Ectodermal cell (in vitro differentiated cells): ENCODE results near the gene WASF3.

Experiments used
- H3K27ac ChIP-seq: 2 replicates; pipeline ENCODE4 v1.7.0; 2013; ENCODE audit warnings: mild to moderate bottlenecking, low read depth, low read length; ENCODE audit not compliant: insufficient read depth, poor library complexity, severe bottlenecking
- H3K27me3 ChIP-seq: 2 replicates; pipeline ENCODE4 v1.7.0; 2013; ENCODE audit warnings: mild to moderate bottlenecking, low read length; ENCODE audit not compliant: insufficient read depth, control insufficient read depth, poor library complexity, severe bottlenecking
- H3K36me3 ChIP-seq: one replicate; pipeline ENCODE4 v1.7.0; 2013; ENCODE audit warnings: low read length; ENCODE audit not compliant: control insufficient read depth, insufficient read depth
- H3K4me1 ChIP-seq: one replicate; pipeline ENCODE4 v1.7.0; 2013; ENCODE audit warnings: low read length; ENCODE audit not compliant: control insufficient read depth, insufficient read depth
- H3K4me3 ChIP-seq: 2 replicates; pipeline ENCODE4 v1.7.0; 2013; ENCODE audit warnings: low read depth, low read length, control low read depth; ENCODE audit not compliant: insufficient read depth
- H3K9me3 ChIP-seq: 2 replicates; pipeline ENCODE4 v1.7.0; 2013; ENCODE audit warnings: mild to moderate bottlenecking, low read length, moderate library complexity; ENCODE audit not compliant: control insufficient read depth
- WGBS, 2 experiments: methylation state at CpG; one replicate each; pipeline ENCODE4 v1.1.7; 2013; ENCODE audit warnings: missing lambda C conversion rate in 2 of 2; 5-methylcytosine and 5-hydroxymethylcytosine counted together

WASF3 gene

GRCh38 chr13:26541678-26542568, 15.6 kb upstream of the WASF3 start:
- 87 to 88% methylated on average over 6 of the region's 6 CpGs for WGBS, 2 experiments
- Histone ChIP-seq H3K4me1 (peaks cover 2% of the 10 kb centered on the region), H3K27me3 (no peaks in the 10 kb centered on the region), H3K27ac (no peak overlapping the region), H3K9me3 (no peaks in the 10 kb centered on the region), H3K4me3 (no peak overlapping the region), H3K36me3 (no peaks in the 10 kb centered on the region)

GRCh38 chr13:26544707-26545106, 12.8 kb upstream of the WASF3 start:
- no peaks in the 10 kb centered on the region for H3K27me3 ChIP-seq
- H3K9me3 ChIP-seq, result no peaks in the 10 kb centered on the region
- H3K4me3 ChIP-seq, result no peak overlapping the region
- WGBS, 2 experiments, result 90% methylated on average over 8 of the region's 8 CpGs
- H3K36me3 ChIP-seq, result no peaks in the 10 kb centered on the region
- H3K4me1 ChIP-seq, result peaks cover 2% of the 10 kb centered on the region
- no peak overlapping the region for H3K27ac ChIP-seq

- Histone ChIP-seq H3K27me3 (no peaks in the 10 kb centered on the region), H3K36me3 (no peaks in the 10 kb centered on the region), H3K4me3 (no peak overlapping the region), H3K4me1 (no peaks in the 10 kb centered on the region), H3K9me3 (no peaks in the 10 kb centered on the region), H3K27ac (no peak overlapping the region)
- 93 to 94% methylated on average over 5 of the region's 5 CpGs for WGBS, 2 experiments
These were observed 9.2 kb upstream of the WASF3 start for GRCh38 chr13:26548205-26548765.

- Histone ChIP-seq H3K4me3 (no peak overlapping the region), H3K4me1 (no peaks in the 10 kb centered on the region)
These were observed 7.8 kb upstream of the WASF3 start for GRCh38 chr13:26549713-26550112.

GRCh38 chr13:26551255-26551860, 6.1 kb upstream of the WASF3 start:
- Histone ChIP-seq H3K27me3 (no peaks in the 10 kb centered on the region), H3K27ac (no peak overlapping the region), H3K4me3 (no peak overlapping the region), H3K36me3 (no peaks in the 10 kb centered on the region), H3K9me3 (no peaks in the 10 kb centered on the region), H3K4me1 (no peaks in the 10 kb centered on the region)
- 89 to 93% methylated on average over 6 of the region's 6 CpGs for WGBS, 2 experiments

More at GRCh38 chr13:26549713-26550112, 7.8 kb upstream of the WASF3 start:
- 29% methylated on average over 1 of the region's 1 CpG; no CpG with 5 or more reads in 1 of the 2 experiments for WGBS, 2 experiments
- H3K36me3 ChIP-seq, result no peaks in the 10 kb centered on the region
- no peak overlapping the region for H3K27ac ChIP-seq
- H3K9me3 ChIP-seq, result no peaks in the 10 kb centered on the region
- no peaks in the 10 kb centered on the region for H3K27me3 ChIP-seq

GRCh38 chr13:26555413-26555812, 2.1 kb upstream of the WASF3 start:
- H3K4me1 ChIP-seq, result peaks cover 5% of the 10 kb centered on the region
- no peak overlapping the region for H3K27ac ChIP-seq
- no peaks in the 10 kb centered on the region for H3K27me3 ChIP-seq
- no peaks in the 10 kb centered on the region for H3K36me3 ChIP-seq
- WGBS, 2 experiments, result 94 to 98% methylated on average over 1 of the region's 1 CpG
- no peaks in the 10 kb centered on the region for H3K9me3 ChIP-seq
- H3K4me3 ChIP-seq, result no peak overlapping the region

GRCh38 chr13:26557051-26557392, 461 bp upstream of the WASF3 start:
- Histone ChIP-seq H3K27me3 (no peaks in the 10 kb centered on the region), H3K27ac (no peak overlapping the region), H3K9me3 (no peaks in the 10 kb centered on the region), H3K4me3 (peak overlapping the region; percentile 43), H3K36me3 (no peaks in the 10 kb centered on the region), H3K4me1 (peaks cover 20% of the 10 kb centered on the region)
- WGBS, 2 experiments, result 4% methylated on average over 3 of the region's 3 CpGs

GRCh38 chr13:26558074-26558805, 757 bp downstream of the WASF3 start:
- Histone ChIP-seq H3K9me3 (no peaks in the 10 kb centered on the region), H3K4me1 (peaks cover 25% of the 10 kb centered on the region), H3K36me3 (no peaks in the 10 kb centered on the region), H3K27ac (peak overlapping the region; percentile 56), H3K27me3 (no peaks in the 10 kb centered on the region), H3K4me3 (peak overlapping the region; percentile 63)
- WGBS, 2 experiments, result 1 to 2% methylated on average over 72 to 73 of the region's 73 CpGs

GRCh38 chr13:26558987-26559386, 1.5 kb downstream of the WASF3 start:
- Histone ChIP-seq H3K36me3 (no peaks in the 10 kb centered on the region), H3K4me1 (peaks cover 25% of the 10 kb centered on the region), H3K4me3 (peak overlapping the region; percentile 63), H3K27ac (peak overlapping the region; percentile 56), H3K27me3 (no peaks in the 10 kb centered on the region), H3K9me3 (no peaks in the 10 kb centered on the region)
- 0 to 5% methylated on average over 1 of the region's 1 CpG for WGBS, 2 experiments

- H3K36me3 ChIP-seq, result no peaks in the 10 kb centered on the region
- 90 to 98% methylated on average over 4 of the region's 4 CpGs for WGBS, 2 experiments
- H3K4me1 ChIP-seq, result peaks cover 25% of the 10 kb centered on the region
- peak overlapping the region; percentile 1 for H3K4me3 ChIP-seq
- no peaks in the 10 kb centered on the region for H3K9me3 ChIP-seq
- no peak overlapping the region for H3K27ac ChIP-seq
- no peaks in the 10 kb centered on the region for H3K27me3 ChIP-seq
These were observed 3.0 kb downstream of the WASF3 start for GRCh38 chr13:26560456-26560855.
